Retinal pigment epithelial cell (primary cell): ENCODE results near the gene TUBA4A.

Source experiments
- DNase-seq: peaks from one replicate; pipeline ENCODE4 v3.0.0-alpha.2; 2010; ENCODE audit warnings: low read depth
- H3K4me3 ChIP-seq: 2 replicates; pipeline ENCODE4 v1.5.1; 2011; ENCODE audit warnings: mild to moderate bottlenecking, low read length, control low read depth, moderate library complexity
- CTCF ChIP-seq: conservative IDR thresholded peaks from 2 replicates; pipeline ENCODE4 v1.5.1; 2011; ENCODE audit warnings: low read depth, low read length, control low read depth, inconsistent platforms

The TUBA4A gene

GRCh38 chr2:219246559-219246958, 7.2 kb downstream of the TUBA4A start:
- no peak for TF ChIP-seq CTCF
- H3K4me3 ChIP-seq = no peak overlapping the region
- DNase-seq = no peak

GRCh38 chr2:219245899-219246230, 7.9 kb downstream of the TUBA4A start:
- TF ChIP-seq CTCF = no peak
- peak overlapping the region; percentile 92 for H3K4me3 ChIP-seq
- DNase-seq = no peak

- peak within 1 kb of the TSS; percentile 92 for H3K4me3 ChIP-seq
- TF ChIP-seq CTCF = no peak
- peak; percentile 70 for DNase-seq
These were observed 8.4 kb downstream of the TUBA4A start, which contains the start of the genes GLB1L and STK16 for GRCh38 chr2:219245148-219245898. Gene GLB1L (minus strand): TSS chr2:219245444. CDS start chr2:219243573, 1,871 bp downstream. Gene STK16 (plus strand): TSS chr2:219245479. CDS start chr2:219246000, 521 bp downstream.

GRCh38 chr2:219244789-219245147, 8.9 kb downstream of the TUBA4A start:
- no peak for DNase-seq
- H3K4me3 ChIP-seq = peak overlapping the region; percentile 92
- TF ChIP-seq CTCF = no peak

GRCh38 chr2:219243291-219243761, 10.4 kb downstream of the TUBA4A start:
- TF ChIP-seq CTCF = no peak
- peak overlapping the region; percentile 11 for H3K4me3 ChIP-seq
- no peak for DNase-seq

- TF ChIP-seq CTCF = no peak
- DNase-seq = no peak
- H3K4me3 ChIP-seq = no peak overlapping the region
These were observed 19.4 kb downstream of the TUBA4A start for GRCh38 chr2:219234331-219234730.

GRCh38 chr2:219230059-219230540, 23.6 kb downstream of the TUBA4A start:
- no peak for DNase-seq
- peak overlapping the region; percentile 87 for H3K4me3 ChIP-seq
- TF ChIP-seq CTCF = no peak
